ENCODE results near the gene GPA33.
"Not testable (repeated sequence)": the region's sequence is repeated elsewhere in the genome, so short reads cannot be mapped to it uniquely, and the experiment has no call there.

GPA33 gene

DNA sequence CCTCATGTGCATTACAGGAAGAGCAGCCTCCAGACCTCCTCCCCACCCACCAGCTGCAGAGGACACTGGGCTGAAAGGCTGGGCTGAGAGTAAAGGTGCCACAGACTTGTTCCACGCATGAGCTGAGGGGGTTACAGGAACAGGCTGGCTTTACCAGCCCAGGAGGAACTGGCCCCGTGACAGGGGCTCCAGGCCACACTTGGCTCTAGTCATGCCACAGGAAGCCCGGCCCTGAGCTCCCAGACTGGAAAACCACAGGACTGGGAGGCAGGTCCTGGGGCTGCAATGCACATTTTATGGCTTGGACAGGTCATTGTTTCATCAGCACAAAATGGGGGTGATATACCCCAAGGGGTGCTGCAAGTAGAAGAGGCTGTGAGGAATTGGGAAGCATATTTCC is 35.6 kb downstream of the GPA33 start:
- Histone ChIP-seq H3K27ac (ENCODE audit: insufficient read depth in 1 of 2, low read depth in 1 of 2, low read length in 2 of 2, poor library complexity in 1 of 2, severe bottlenecking in 2 of 2) (no peak overlapping the region), H3K36me3 (ENCODE audit: control insufficient read depth in 4 of 4, insufficient read depth in 4 of 4, low read length in 3 of 4) (peaks cover 0 to 17% (median 0%) of the 10 kb centered on the region in 4 experiments), H3K4me3 (ENCODE audit: control insufficient read depth in 1 of 7, extremely low read depth in 1 of 7, insufficient read depth in 4 of 7, low read depth in 2 of 7, low read length in 6 of 7) (no peak overlapping the region), H3K27me3 (replicated peaks in 2 of 5; ENCODE audit: control insufficient read depth in 4 of 5, insufficient read depth in 5 of 5, low read length in 4 of 5) (no peaks in the 10 kb centered on the region), H3K4me1 (ENCODE audit: control extremely low read depth in 1 of 4, control insufficient read depth in 4 of 4, insufficient read depth in 4 of 4, low read length in 3 of 4) (peaks cover 0 to 20% (median 14%) of the 10 kb centered on the region in 4 experiments), H3K9me3 (ENCODE audit: control extremely low read depth in 1 of 5, control insufficient read depth in 4 of 5, insufficient read depth in 2 of 5, low read depth in 1 of 5, low read length in 4 of 5) (no peaks in the 10 kb centered on the region)
- 25% methylated on average over 3 of the region's 3 CpGs for WGBS (ENCODE audit: insufficient coverage)
- CTCF ChIA-PET = interaction anchor here (0.9 to 18.3 kb wide), 5 partner anchors 10 to 170 kb away, joined by 3 to 666 read pairs (median 7); no protein-coding TSS in a partner anchor
- no peak for DNase-seq
- POLR2A ChIA-PET = no interaction called here

DNA sequence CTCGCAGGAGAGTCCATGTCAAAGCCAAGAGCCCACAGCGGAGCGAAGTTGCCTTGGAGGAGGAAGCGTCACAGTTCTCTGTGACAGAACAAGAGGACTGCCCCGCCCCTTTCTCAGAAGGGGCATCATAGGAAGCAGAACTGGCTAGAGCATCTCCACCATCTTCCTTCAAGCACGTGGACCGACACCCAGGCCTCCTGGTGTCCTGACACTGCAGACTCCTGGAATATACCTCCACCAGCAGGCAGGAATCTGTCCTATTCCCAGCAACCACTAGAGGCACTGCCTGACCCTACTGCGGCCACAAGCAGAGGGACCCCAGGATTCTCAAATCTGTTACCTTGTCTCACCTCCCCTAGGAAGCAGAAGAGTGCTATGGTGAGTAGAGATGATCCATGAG is 37.8 kb downstream of the GPA33 start:
- H3K4me3 ChIP-seq (ENCODE audit: control insufficient read depth in 1 of 7, extremely low read depth in 1 of 7, insufficient read depth in 4 of 7, low read depth in 2 of 7, low read length in 6 of 7) = no peak overlapping the region
- H3K9me3 ChIP-seq (ENCODE audit: control extremely low read depth in 1 of 5, control insufficient read depth in 4 of 5, insufficient read depth in 2 of 5, low read depth in 1 of 5, low read length in 4 of 5) = no peaks in the 10 kb centered on the region
- no peaks in the 10 kb centered on the region for H3K27me3 ChIP-seq (replicated peaks in 2 of 5; ENCODE audit: control insufficient read depth in 4 of 5, insufficient read depth in 5 of 5, low read length in 4 of 5)
- DNase-seq = peak in 2 of 3 donors; percentile 23 to 40
- CTCF ChIA-PET = interaction anchor here (0.9 to 18.3 kb wide), 7 partner anchors 9 to 481 kb away, joined by 3 to 666 read pairs (median 3); no protein-coding TSS in a partner anchor
- POLR2A ChIA-PET = no interaction called here
- peaks cover 0 to 10% (median 5%) of the 10 kb centered on the region in 4 experiments for H3K4me1 ChIP-seq (ENCODE audit: control extremely low read depth in 1 of 4, control insufficient read depth in 4 of 4, insufficient read depth in 4 of 4, low read length in 3 of 4)
- no peak overlapping the region for H3K27ac ChIP-seq (ENCODE audit: insufficient read depth in 1 of 2, low read depth in 1 of 2, low read length in 2 of 2, poor library complexity in 1 of 2, severe bottlenecking in 2 of 2)
- H3K36me3 ChIP-seq (ENCODE audit: control insufficient read depth in 4 of 4, insufficient read depth in 4 of 4, low read length in 3 of 4) = peaks cover 0 to 17% (median 0%) of the 10 kb centered on the region in 4 experiments
- 86% methylated on average over 7 of the region's 8 CpGs for WGBS (ENCODE audit: insufficient coverage)

DNA sequence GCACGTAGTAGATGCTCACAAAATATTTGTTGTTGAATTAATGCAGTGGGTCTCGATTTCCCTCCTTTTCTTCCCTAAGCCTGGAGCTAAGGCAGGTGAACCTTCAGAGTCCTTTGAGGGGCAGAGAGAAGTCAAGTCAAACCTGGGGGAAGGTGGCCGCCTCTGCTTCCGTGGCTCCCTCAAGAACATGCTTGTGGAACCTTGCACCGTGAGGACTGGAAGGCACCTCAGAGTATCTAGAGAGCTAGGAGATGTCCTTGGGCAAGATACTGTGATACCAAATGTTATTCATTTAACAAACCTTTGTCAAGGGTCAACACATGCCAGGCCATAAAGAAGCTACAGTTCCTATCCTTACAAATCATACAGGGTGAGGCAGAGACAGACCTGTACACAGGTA is 38.3 kb downstream of the GPA33 start:
- ChIA-PET POLR2A (no interaction called here), CTCF (interaction anchor here (0.7 to 18.3 kb wide), 7 partner anchors 10 to 481 kb away, joined by 3 to 666 read pairs (median 4); no protein-coding TSS in a partner anchor)
- H3K4me3 ChIP-seq (ENCODE audit: control insufficient read depth in 1 of 7, extremely low read depth in 1 of 7, insufficient read depth in 4 of 7, low read depth in 2 of 7, low read length in 6 of 7) = no peak overlapping the region
- no peaks in the 10 kb centered on the region for H3K9me3 ChIP-seq (ENCODE audit: control extremely low read depth in 1 of 5, control insufficient read depth in 4 of 5, insufficient read depth in 2 of 5, low read depth in 1 of 5, low read length in 4 of 5)
- peaks cover 0 to 9% (median 5%) of the 10 kb centered on the region in 4 experiments for H3K4me1 ChIP-seq (ENCODE audit: control extremely low read depth in 1 of 4, control insufficient read depth in 4 of 4, insufficient read depth in 4 of 4, low read length in 3 of 4)
- DNase-seq = no peak
- no peak overlapping the region for H3K27ac ChIP-seq (ENCODE audit: insufficient read depth in 1 of 2, low read depth in 1 of 2, low read length in 2 of 2, poor library complexity in 1 of 2, severe bottlenecking in 2 of 2)
- peaks cover 0 to 17% (median 0%) of the 10 kb centered on the region in 4 experiments for H3K36me3 ChIP-seq (ENCODE audit: control insufficient read depth in 4 of 4, insufficient read depth in 4 of 4, low read length in 3 of 4)
- no peaks in the 10 kb centered on the region for H3K27me3 ChIP-seq (replicated peaks in 2 of 5; ENCODE audit: control insufficient read depth in 4 of 5, insufficient read depth in 5 of 5, low read length in 4 of 5)
- 100% methylated on average over 1 of the region's 5 CpGs for WGBS (ENCODE audit: insufficient coverage)

DNA sequence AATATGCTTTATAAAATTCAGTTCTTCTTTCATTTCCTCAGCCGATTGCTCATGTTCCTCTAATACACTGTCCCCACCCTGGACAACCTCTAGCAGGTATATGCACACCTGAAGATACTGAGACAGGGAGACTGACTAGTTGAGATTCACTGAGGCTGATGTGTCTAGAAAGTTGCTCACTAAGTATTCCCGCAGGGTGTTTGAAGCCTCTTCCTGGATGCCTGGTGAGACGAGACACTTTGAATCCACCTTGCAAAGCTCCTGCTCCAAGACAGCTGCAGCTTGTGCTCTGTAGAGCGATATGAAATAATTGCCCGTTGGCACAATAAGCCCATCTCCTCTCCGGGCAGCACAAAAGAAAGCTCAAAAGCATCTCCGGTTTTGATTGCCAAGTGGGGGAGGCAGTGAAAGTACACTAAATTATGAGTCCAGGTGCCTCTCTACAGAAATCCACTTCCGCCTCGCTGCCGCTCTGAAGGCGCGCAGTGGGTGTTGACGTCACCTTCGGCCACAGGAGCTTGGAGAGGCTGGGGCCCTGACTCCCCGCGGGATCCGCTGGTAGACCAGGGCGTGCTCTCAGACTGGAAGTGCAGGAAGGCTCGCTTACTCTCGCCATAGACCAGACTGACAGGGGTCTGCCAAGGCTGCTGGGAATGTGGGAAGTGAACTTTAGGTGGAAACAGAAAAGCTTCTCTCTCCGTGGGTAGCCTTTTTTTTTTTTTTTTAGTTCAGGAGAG is 46.3 kb downstream of the GPA33 start:
- Histone ChIP-seq H3K9me3 (ENCODE audit: control extremely low read depth in 1 of 5, control insufficient read depth in 4 of 5, insufficient read depth in 2 of 5, low read depth in 1 of 5, low read length in 4 of 5) (no peaks in the 10 kb centered on the region), H3K27me3 (replicated peaks in 2 of 5; ENCODE audit: control insufficient read depth in 4 of 5, insufficient read depth in 5 of 5, low read length in 4 of 5) (no peaks in the 10 kb centered on the region), H3K4me1 (ENCODE audit: control extremely low read depth in 1 of 4, control insufficient read depth in 4 of 4, insufficient read depth in 4 of 4, low read length in 3 of 4) (peaks cover 3 to 11% (median 6%) of the 10 kb centered on the region in 4 experiments), H3K36me3 (ENCODE audit: control insufficient read depth in 4 of 4, insufficient read depth in 4 of 4, low read length in 3 of 4) (no peaks in the 10 kb centered on the region), H3K4me3 (ENCODE audit: control insufficient read depth in 1 of 7, extremely low read depth in 1 of 7, insufficient read depth in 4 of 7, low read depth in 2 of 7, low read length in 6 of 7) (peak overlapping the region; percentile 37 to 83 (median 69)), H3K27ac (ENCODE audit: insufficient read depth in 1 of 2, low read depth in 1 of 2, low read length in 2 of 2, poor library complexity in 1 of 2, severe bottlenecking in 2 of 2) (no peak overlapping the region)
- ChIA-PET POLR2A (interaction anchor here (1.2 kb wide), 1 partner anchor 102 kb away, joined by 3 read pairs; no protein-coding TSS in a partner anchor), CTCF (interaction anchor here (1.0 to 2.5 kb wide), 6 partner anchors 11 to 134 kb away, joined by 3 to 12 read pairs (median 5); no protein-coding TSS in a partner anchor)
- WGBS (ENCODE audit: insufficient coverage) = 10% methylated on average over 16 of the region's 21 CpGs
- DNase-seq = peak; percentile 78 to 91 (median 87)

DNA sequence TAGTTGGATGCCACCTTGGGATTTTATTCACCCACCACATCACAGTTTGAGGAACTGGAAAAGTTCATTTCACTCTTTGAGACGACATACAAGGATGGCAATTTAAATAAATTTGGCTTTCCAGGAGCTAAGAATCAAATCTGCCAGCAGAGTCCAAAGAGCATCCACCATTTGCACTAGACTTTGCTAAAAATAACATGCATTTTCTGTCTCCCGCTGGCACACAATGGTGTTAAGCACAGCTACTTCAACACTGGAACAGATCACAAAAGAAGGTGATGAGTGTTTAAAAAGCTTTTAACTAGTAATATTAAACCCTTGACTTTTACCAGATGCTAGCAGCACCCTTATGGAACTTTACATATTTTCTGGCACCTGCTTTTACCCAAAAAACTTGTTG is 56.5 kb downstream of the GPA33 start:
- Histone ChIP-seq H3K9me3 (ENCODE audit: control extremely low read depth in 1 of 5, control insufficient read depth in 4 of 5, insufficient read depth in 2 of 5, low read depth in 1 of 5, low read length in 4 of 5) (peaks cover 0 to under 1% (median 0%) of the 10 kb centered on the region in 5 experiments), H3K4me1 (ENCODE audit: control extremely low read depth in 1 of 4, control insufficient read depth in 4 of 4, insufficient read depth in 4 of 4, low read length in 3 of 4) (no peaks in the 10 kb centered on the region), H3K4me3 (ENCODE audit: control insufficient read depth in 1 of 7, extremely low read depth in 1 of 7, insufficient read depth in 4 of 7, low read depth in 2 of 7, low read length in 6 of 7) (no peak overlapping the region), H3K36me3 (ENCODE audit: control insufficient read depth in 4 of 4, insufficient read depth in 4 of 4, low read length in 3 of 4) (no peaks in the 10 kb centered on the region), H3K27me3 (replicated peaks in 2 of 5; ENCODE audit: control insufficient read depth in 4 of 5, insufficient read depth in 5 of 5, low read length in 4 of 5) (no peaks in the 10 kb centered on the region), H3K27ac (ENCODE audit: insufficient read depth in 1 of 2, low read depth in 1 of 2, low read length in 2 of 2, poor library complexity in 1 of 2, severe bottlenecking in 2 of 2) (no peak overlapping the region)
- 100% methylated on average over 1 of the region's 2 CpGs for WGBS (ENCODE audit: insufficient coverage)
- DNase-seq = no peak
- ChIA-PET CTCF (interaction anchor here (1.0 to 1.7 kb wide), 3 partner anchors 24 to 32 kb away, joined by 3 to 4 read pairs (median 4); no protein-coding TSS in a partner anchor), POLR2A (no interaction called here)

DNA sequence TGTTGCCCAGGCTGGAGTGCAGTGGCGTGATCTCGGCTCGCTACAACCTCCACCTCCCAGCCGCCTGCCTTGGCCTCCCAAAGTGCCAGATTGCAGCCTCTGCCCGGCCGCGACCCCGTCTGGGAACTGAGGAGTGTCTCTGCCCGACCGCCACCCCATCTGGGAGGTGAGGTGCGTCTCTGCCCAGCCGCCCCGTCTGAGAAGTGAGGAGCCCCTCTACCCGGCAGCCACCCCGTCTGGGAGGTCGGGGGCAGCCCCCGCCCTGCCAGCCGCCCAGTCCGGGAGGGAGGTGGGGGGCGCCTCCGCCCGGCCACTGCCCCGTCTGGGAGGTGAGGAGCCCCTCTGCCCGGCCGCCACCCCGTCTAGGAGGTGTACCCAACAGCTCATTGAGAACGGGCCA is 60.6 kb downstream of the GPA33 start:
- H3K4me1 ChIP-seq (ENCODE audit: control extremely low read depth in 1 of 4, control insufficient read depth in 4 of 4, insufficient read depth in 4 of 4, low read length in 3 of 4); H3K4me3 ChIP-seq (ENCODE audit: control insufficient read depth in 1 of 7, extremely low read depth in 1 of 7, insufficient read depth in 4 of 7, low read depth in 2 of 7, low read length in 6 of 7); H3K36me3 ChIP-seq (ENCODE audit: control insufficient read depth in 4 of 4, insufficient read depth in 4 of 4, low read length in 3 of 4); H3K27me3 ChIP-seq (replicated peaks in 2 of 5; ENCODE audit: control insufficient read depth in 4 of 5, insufficient read depth in 5 of 5, low read length in 4 of 5); H3K27ac ChIP-seq (ENCODE audit: insufficient read depth in 1 of 2, low read depth in 1 of 2, low read length in 2 of 2, poor library complexity in 1 of 2, severe bottlenecking in 2 of 2); H3K9me3 ChIP-seq (ENCODE audit: control extremely low read depth in 1 of 5, control insufficient read depth in 4 of 5, insufficient read depth in 2 of 5, low read depth in 1 of 5, low read length in 4 of 5); POLR2A ChIA-PET; DNase-seq: not testable (repeated sequence)
- WGBS (ENCODE audit: insufficient coverage) = 98% methylated on average over 13 of the region's 27 CpGs
- CTCF ChIA-PET = interaction anchor here (0.8 kb wide), 1 partner anchor 25 kb away, joined by 3 read pairs; no protein-coding TSS in a partner anchor

DNA sequence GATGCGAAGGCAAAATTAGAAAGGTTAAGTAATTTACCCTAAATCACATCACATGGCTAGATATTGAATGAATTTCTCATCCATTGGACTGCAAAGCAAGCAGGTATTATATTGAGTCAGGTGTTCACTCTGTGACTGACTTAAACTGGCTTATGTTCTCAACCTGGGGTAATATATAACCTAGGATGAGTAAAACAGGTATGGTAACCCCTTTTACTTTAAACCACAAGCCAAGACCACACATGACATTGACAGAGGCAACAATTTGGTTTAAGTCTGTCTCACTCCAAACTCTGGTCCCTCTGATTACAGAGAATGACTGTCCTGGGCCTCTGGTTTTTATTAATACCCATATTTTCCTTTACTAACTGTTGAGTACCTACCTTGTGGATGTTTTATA is 67.8 kb downstream of the GPA33 start:
- no peaks in the 10 kb centered on the region for H3K36me3 ChIP-seq (ENCODE audit: control insufficient read depth in 4 of 4, insufficient read depth in 4 of 4, low read length in 3 of 4)
- H3K4me1 ChIP-seq (ENCODE audit: control extremely low read depth in 1 of 4, control insufficient read depth in 4 of 4, insufficient read depth in 4 of 4, low read length in 3 of 4) = no peaks in the 10 kb centered on the region
- no CpG with 5 or more reads among the region's 1 CpG for WGBS (ENCODE audit: insufficient coverage)
- no peak for DNase-seq
- no peak overlapping the region for H3K4me3 ChIP-seq (ENCODE audit: control insufficient read depth in 1 of 7, extremely low read depth in 1 of 7, insufficient read depth in 4 of 7, low read depth in 2 of 7, low read length in 6 of 7)
- peaks cover 0 to 3% (median 0%) of the 10 kb centered on the region in 5 experiments for H3K9me3 ChIP-seq (ENCODE audit: control extremely low read depth in 1 of 5, control insufficient read depth in 4 of 5, insufficient read depth in 2 of 5, low read depth in 1 of 5, low read length in 4 of 5)
- H3K27ac ChIP-seq (ENCODE audit: insufficient read depth in 1 of 2, low read depth in 1 of 2, low read length in 2 of 2, poor library complexity in 1 of 2, severe bottlenecking in 2 of 2) = no peak overlapping the region
- ChIA-PET POLR2A (no interaction called here), CTCF (interaction anchor here (1.1 kb wide), 1 partner anchor 112 kb away, joined by 3 read pairs; no protein-coding TSS in a partner anchor)
- H3K27me3 ChIP-seq (replicated peaks in 2 of 5; ENCODE audit: control insufficient read depth in 4 of 5, insufficient read depth in 5 of 5, low read length in 4 of 5) = no peaks in the 10 kb centered on the region

All from common myeloid progenitor, CD34-positive (primary cell).